HepG2 (cell line): ENCODE measurements around the gene CACNA2D3. TPM values are rescaled to one million over a fixed set of nuclear protein-coding genes. Genes with fewer than 3 reads are reported as not detected.

Experiments
- EED ChIP-seq: sonication (generic); formaldehyde crosslinking; IDR thresholded peaks from 2 replicates; pipeline ENCODE4 v1.5.0; 2020; ENCODE audit warnings: mild to moderate bottlenecking, missing genetic modification reagents
- MATR3 ChIP-seq: sonication (generic); formaldehyde crosslinking; IDR thresholded peaks from 2 replicates; pipeline ENCODE4 v1.4.0; 2020; ENCODE audit warnings: missing genetic modification reagents
- MTA3 ChIP-seq: sonication (generic); formaldehyde crosslinking; IDR thresholded peaks from 2 replicates; pipeline ENCODE4 v1.4.0; 2020; ENCODE audit warnings: missing genetic modification reagents
- NCOA1 ChIP-seq: sonication (generic); formaldehyde crosslinking; IDR thresholded peaks from 2 replicates; pipeline ENCODE4 v1.9.0; 2021; ENCODE audit warnings: missing genetic modification reagents
- NRL ChIP-seq: sonication (generic); formaldehyde crosslinking; IDR thresholded peaks from 2 replicates; pipeline ENCODE4 v1.5.0; 2020; ENCODE audit warnings: missing genetic modification reagents, mild to moderate bottlenecking, moderate library complexity, borderline replicate concordance
- PAF1 ChIP-seq: IDR thresholded peaks from 2 replicates; pipeline ENCODE4 v1.6.1; 2016; ENCODE audit warnings: missing genetic modification reagents, missing compliant biosample characterization
- PITX1 ChIP-seq: sonication (generic); formaldehyde crosslinking; IDR thresholded peaks from 2 replicates; pipeline ENCODE4 v1.5.1; 2020; ENCODE audit warnings: mild to moderate bottlenecking, missing genetic modification reagents
- POLR2AphosphoS5 ChIP-seq: IDR thresholded peaks from 2 replicates; pipeline ENCODE4 v1.6.1; 2012; ENCODE audit warnings: low read depth, low read length
- SPEN ChIP-seq: sonication (generic); formaldehyde crosslinking; IDR thresholded peaks from 2 replicates; pipeline ENCODE4 v1.5.1; 2020; ENCODE audit warnings: low read depth, mild to moderate bottlenecking, missing genetic modification reagents
- STAT5B ChIP-seq: sonication (generic); formaldehyde crosslinking; IDR thresholded peaks from 2 replicates; pipeline ENCODE4 v1.4.0; 2020; ENCODE audit warnings: missing genetic modification reagents
- ZNF367 ChIP-seq: sonication (generic); formaldehyde crosslinking; IDR thresholded peaks from 2 replicates; pipeline ENCODE4 v1.4.0; 2020; ENCODE audit warnings: missing genetic modification reagents, borderline replicate concordance
- ZNF572 ChIP-seq: sonication (generic); formaldehyde crosslinking; IDR thresholded peaks from 2 replicates; pipeline ENCODE4 v1.5.1; 2020; ENCODE audit warnings: mild to moderate bottlenecking, missing genetic modification reagents
- ZNF644 ChIP-seq: IDR thresholded peaks from 2 replicates; pipeline ENCODE4 v1.6.1; 2016; ENCODE audit warnings: low read depth
- ZNF652 ChIP-seq: IDR thresholded peaks from 2 replicates; pipeline ENCODE4 v1.6.1; 2016; ENCODE audit warnings: low read depth, borderline replicate concordance
- ZNF709 ChIP-seq: sonication (generic); formaldehyde crosslinking; IDR thresholded peaks from 2 replicates; pipeline ENCODE4 v1.5.0; 2020; ENCODE audit warnings: mild to moderate bottlenecking, missing genetic modification reagents
- ZSCAN29 ChIP-seq: sonication (generic); formaldehyde crosslinking; conservative IDR thresholded peaks from 2 replicates; pipeline ENCODE4 v1.4.0; 2020; ENCODE audit warnings: mild to moderate bottlenecking, missing genetic modification reagents
- polyA plus RNA-seq, 8 experiments: library from polyadenylated mRNA; depleted of rRNA in 3 of 8; stranded (reverse) in 7 of 8; unstranded in 1 of 8; fragments of >200 nt; fragmentation: Illumina TruSeq in 4 of 8; extraction: Trizol in 4 of 8; gene quantifications; 2 replicates each; pipeline versions ENCODE4 v1.2.1 to v1.2.3, GENCODE V29; 2011 to 2016; ENCODE audit warnings: low read depth in 4 of 8, missing spikeins in 1 of 8, mixed read lengths in 1 of 8; ENCODE audit not compliant: insufficient read depth in 1 of 8
- total RNA-seq, 5 experiments: library from RNA; depleted of rRNA; stranded (reverse); fragments of >200 nt; fragmentation: Illumina TruSeq; extraction: Trizol; gene quantifications; 2 replicates each; pipeline ENCODE4 v1.2.3, GENCODE V29; 2016; ENCODE audit warnings: low read depth in 1 of 5
- TF ChIP-seq, protein P1 (sequence below): sonication (generic); formaldehyde crosslinking; IDR thresholded peaks from 2 replicates; pipeline ENCODE4 v1.4.0; 2020; ENCODE audit warnings: missing genetic modification reagents, borderline replicate concordance
- TF ChIP-seq, protein P2 (sequence below): IDR thresholded peaks from 2 replicates; pipeline ENCODE4 v1.6.1; 2016; ENCODE audit warnings: low read depth, borderline replicate concordance
- TF ChIP-seq, protein P3 (sequence below): sonication (generic); formaldehyde crosslinking; IDR thresholded peaks from 2 replicates; pipeline ENCODE4 v1.4.0; 2020; ENCODE audit warnings: mild to moderate bottlenecking, missing genetic modification reagents
- TF ChIP-seq, protein P4 (sequence below): sonication (generic); formaldehyde crosslinking; IDR thresholded peaks from 2 replicates; pipeline ENCODE4 v1.4.0; 2020; ENCODE audit warnings: mild to moderate bottlenecking, missing genetic modification reagents
- TF ChIP-seq, protein P5 (sequence below): sonication (generic); formaldehyde crosslinking; IDR thresholded peaks from 2 replicates; pipeline ENCODE4 v1.8.1; 2023; ENCODE audit warnings: missing genetic modification reagents, mild to moderate bottlenecking, borderline replicate concordance
- TF ChIP-seq, protein P6 (sequence below): sonication (generic); formaldehyde crosslinking; IDR thresholded peaks from 2 replicates; pipeline ENCODE4 v1.8.0; 2023; ENCODE audit warnings: mild to moderate bottlenecking, missing genetic modification reagents

CACNA2D3 gene
- total and polyA plus RNA-seq, 2 of the 13 experiments (the other 11 are each of a cell fraction or from before 2014, with no cell fraction given): not detected

DNA sequence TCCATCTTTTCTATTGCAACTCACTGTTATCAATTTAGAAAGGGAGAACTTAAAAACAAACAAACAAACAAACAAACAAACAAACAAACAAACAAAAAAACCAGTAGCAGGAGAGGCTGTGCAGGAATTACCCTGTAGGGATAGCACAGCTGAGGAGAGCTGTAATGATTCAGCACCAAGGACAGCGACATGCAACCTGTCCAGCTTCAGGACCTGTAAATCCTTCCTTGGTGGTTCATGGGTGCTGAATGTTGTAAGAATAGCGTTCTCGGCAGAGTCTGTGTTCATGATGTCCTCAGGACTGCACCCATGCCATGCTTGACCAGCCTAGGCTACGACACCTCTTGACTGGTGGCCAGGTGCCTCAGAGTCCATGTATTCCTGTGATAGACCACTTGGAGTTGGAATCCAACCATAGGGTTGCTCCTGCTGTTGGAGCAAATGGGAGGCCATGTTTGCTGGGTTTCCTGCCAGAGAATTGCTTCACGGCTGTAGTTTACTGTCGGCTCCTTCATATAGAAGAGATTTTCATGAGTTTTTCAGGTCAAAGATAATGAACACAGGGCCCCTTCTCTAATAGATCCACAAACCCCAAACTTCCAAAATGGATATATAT, 65.9 kb downstream of the CACNA2D3 start (continued):
- TF ChIP-seq, protein P1, sequence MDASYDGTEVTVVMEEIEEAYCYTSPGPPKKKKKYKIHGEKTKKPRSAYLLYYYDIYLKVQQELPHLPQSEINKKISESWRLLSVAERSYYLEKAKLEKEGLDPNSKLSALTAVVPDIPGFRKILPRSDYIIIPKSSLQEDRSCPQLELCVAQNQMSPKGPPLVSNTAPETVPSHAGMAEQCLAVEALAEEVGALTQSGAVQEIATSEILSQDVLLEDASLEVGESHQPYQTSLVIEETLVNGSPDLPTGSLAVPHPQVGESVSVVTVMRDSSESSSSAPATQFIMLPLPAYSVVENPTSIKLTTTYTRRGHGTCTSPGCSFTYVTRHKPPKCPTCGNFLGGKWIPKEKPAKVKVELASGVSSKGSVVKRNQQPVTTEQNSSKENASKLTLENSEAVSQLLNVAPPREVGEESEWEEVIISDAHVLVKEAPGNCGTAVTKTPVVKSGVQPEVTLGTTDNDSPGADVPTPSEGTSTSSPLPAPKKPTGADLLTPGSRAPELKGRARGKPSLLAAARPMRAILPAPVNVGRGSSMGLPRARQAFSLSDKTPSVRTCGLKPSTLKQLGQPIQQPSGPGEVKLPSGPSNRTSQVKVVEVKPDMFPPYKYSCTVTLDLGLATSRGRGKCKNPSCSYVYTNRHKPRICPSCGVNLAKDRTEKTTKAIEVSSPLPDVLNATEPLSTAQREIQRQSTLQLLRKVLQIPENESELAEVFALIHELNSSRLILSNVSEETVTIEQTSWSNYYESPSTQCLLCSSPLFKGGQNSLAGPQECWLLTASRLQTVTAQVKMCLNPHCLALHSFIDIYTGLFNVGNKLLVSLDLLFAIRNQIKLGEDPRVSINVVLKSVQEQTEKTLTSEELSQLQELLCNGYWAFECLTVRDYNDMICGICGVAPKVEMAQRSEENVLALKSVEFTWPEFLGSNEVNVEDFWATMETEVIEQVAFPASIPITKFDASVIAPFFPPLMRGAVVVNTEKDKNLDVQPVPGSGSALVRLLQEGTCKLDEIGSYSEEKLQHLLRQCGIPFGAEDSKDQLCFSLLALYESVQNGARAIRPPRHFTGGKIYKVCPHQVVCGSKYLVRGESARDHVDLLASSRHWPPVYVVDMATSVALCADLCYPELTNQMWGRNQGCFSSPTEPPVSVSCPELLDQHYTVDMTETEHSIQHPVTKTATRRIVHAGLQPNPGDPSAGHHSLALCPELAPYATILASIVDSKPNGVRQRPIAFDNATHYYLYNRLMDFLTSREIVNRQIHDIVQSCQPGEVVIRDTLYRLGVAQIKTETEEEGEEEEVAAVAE: peak; percentile 80
- no peak for TF ChIP-seq ZNF652 (CRISPR knock-in tag)
- TF ChIP-seq, protein P2, sequence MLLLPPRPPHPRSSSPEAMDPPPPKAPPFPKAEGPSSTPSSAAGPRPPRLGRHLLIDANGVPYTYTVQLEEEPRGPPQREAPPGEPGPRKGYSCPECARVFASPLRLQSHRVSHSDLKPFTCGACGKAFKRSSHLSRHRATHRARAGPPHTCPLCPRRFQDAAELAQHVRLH (CRISPR knock-in tag): peak; percentile 80; the same call in 1 of the 2 replicates
- TF ChIP-seq ZNF367 (CRISPR knock-in tag): no peak
- no peak for TF ChIP-seq ZNF572 (CRISPR knock-in tag)
- TF ChIP-seq, protein P3, sequence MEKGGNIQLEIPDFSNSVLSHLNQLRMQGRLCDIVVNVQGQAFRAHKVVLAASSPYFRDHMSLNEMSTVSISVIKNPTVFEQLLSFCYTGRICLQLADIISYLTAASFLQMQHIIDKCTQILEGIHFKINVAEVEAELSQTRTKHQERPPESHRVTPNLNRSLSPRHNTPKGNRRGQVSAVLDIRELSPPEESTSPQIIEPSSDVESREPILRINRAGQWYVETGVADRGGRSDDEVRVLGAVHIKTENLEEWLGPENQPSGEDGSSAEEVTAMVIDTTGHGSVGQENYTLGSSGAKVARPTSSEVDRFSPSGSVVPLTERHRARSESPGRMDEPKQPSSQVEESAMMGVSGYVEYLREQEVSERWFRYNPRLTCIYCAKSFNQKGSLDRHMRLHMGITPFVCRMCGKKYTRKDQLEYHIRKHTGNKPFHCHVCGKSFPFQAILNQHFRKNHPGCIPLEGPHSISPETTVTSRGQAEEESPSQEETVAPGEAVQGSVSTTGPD (CRISPR knock-in tag): no peak
- TF ChIP-seq ZNF709: no peak
- no peak for TF ChIP-seq PITX1
- TF ChIP-seq PAF1: no peak
- TF ChIP-seq MATR3 (CRISPR knock-in tag): no peak
- TF ChIP-seq EED (CRISPR knock-in tag): no peak
- TF ChIP-seq MTA3 (CRISPR knock-in tag): no peak
- no peak for TF ChIP-seq ZSCAN29 (CRISPR knock-in tag)
- no peak for TF ChIP-seq SPEN
- no peak for TF ChIP-seq NCOA1 (CRISPR knock-in tag)
- TF ChIP-seq, protein P4, sequence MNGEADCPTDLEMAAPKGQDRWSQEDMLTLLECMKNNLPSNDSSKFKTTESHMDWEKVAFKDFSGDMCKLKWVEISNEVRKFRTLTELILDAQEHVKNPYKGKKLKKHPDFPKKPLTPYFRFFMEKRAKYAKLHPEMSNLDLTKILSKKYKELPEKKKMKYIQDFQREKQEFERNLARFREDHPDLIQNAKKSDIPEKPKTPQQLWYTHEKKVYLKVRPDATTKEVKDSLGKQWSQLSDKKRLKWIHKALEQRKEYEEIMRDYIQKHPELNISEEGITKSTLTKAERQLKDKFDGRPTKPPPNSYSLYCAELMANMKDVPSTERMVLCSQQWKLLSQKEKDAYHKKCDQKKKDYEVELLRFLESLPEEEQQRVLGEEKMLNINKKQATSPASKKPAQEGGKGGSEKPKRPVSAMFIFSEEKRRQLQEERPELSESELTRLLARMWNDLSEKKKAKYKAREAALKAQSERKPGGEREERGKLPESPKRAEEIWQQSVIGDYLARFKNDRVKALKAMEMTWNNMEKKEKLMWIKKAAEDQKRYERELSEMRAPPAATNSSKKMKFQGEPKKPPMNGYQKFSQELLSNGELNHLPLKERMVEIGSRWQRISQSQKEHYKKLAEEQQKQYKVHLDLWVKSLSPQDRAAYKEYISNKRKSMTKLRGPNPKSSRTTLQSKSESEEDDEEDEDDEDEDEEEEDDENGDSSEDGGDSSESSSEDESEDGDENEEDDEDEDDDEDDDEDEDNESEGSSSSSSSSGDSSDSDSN: no peak
- no peak for TF ChIP-seq POLR2AphosphoS5
- peak; percentile 63; the same call in 1 of the 2 replicates for TF ChIP-seq ZNF644 (CRISPR knock-in tag)
- TF ChIP-seq NRL (CRISPR knock-in tag): no peak
- TF ChIP-seq, protein P5, sequence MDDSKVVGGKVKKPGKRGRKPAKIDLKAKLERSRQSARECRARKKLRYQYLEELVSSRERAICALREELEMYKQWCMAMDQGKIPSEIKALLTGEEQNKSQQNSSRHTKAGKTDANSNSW (CRISPR knock-in tag): no peak
- TF ChIP-seq, protein P6, sequence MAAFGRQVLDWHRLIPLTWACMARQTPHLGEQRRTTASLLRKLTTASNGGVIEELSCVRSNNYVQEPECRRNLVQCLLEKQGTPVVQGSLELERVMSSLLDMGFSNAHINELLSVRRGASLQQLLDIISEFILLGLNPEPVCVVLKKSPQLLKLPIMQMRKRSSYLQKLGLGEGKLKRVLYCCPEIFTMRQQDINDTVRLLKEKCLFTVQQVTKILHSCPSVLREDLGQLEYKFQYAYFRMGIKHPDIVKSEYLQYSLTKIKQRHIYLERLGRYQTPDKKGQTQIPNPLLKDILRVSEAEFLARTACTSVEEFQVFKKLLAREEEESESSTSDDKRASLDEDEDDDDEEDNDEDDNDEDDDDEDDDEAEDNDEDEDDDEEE (CRISPR knock-in tag): no peak
- peak; percentile 79; the same call in 1 of the 2 replicates for TF ChIP-seq STAT5B
